Heart right ventricle (tissue), 16 donors: ENCODE measurements around the gene INO80C. TPM values are rescaled to one million over a fixed set of nuclear protein-coding genes. Genes with fewer than 3 reads are reported as not detected.

Experiments used
- ATAC-seq, 8 donors: fragments of 200-7000 bp; cut with Tn5 transposase; one replicate each; pipeline ENCODE4 v1.9.1; 2020; ENCODE audit warnings: mild to moderate bottlenecking in 8 of 8, moderate library complexity in 8 of 8, moderate number of reproducible peaks in 1 of 8
- DNase-seq, 2 donors: peaks; one replicate each; pipeline ENCODE4 v3.0.0-alpha.2; 2020
- H3K27ac ChIP-seq, 10 donors: fragments of 200-600 bp; sonication (generic) in 2 of 10; one replicate each; pipeline versions ENCODE4 v1.5.0 to v1.8.0; 2020 to 2022; ENCODE audit warnings: mild to moderate bottlenecking in 3 of 10
- H3K27me3 ChIP-seq, 7 donors: fragments of 200-600 bp; one replicate each; pipeline ENCODE4 v1.8.0; 2021 to 2022; ENCODE audit warnings: mild to moderate bottlenecking in 2 of 7
- H3K36me3 ChIP-seq, 9 donors: fragments of 200-600 bp; sonication (generic) in 1 of 9; one replicate each; pipeline versions ENCODE4 v1.5.0 to v1.8.0; 2020 to 2022; ENCODE audit warnings: mild to moderate bottlenecking in 2 of 9
- H3K4me1 ChIP-seq, 9 donors: fragments of 200-600 bp; sonication (generic) in 1 of 9; one replicate each; pipeline versions ENCODE4 v1.5.0 to v1.8.0; 2020 to 2022; ENCODE audit warnings: mild to moderate bottlenecking in 4 of 9
- H3K4me3 ChIP-seq, 10 donors: fragments of 200-600 bp; sonication (generic) in 2 of 10; one replicate each; pipeline versions ENCODE4 v1.5.0 to v1.8.0; 2020 to 2022; ENCODE audit warnings: mild to moderate bottlenecking in 7 of 10, moderate library complexity in 2 of 10
- H3K9me3 ChIP-seq, 11 donors: fragments of 200-600 bp in 10 of 11; sonication (generic) in 2 of 11; one replicate each; pipeline versions ENCODE4 v1.5.0 to v1.8.0; 2013 to 2022; ENCODE audit warnings: mild to moderate bottlenecking in 2 of 11, control low read depth in 1 of 11, moderate library complexity in 1 of 11
- CTCF ChIP-seq, 9 donors: fragments of 200-600 bp; sonication (generic) in 2 of 9; IDR thresholded peaks; one replicate each; pipeline versions ENCODE4 v1.5.0 to v1.8.0; 2021 to 2022; ENCODE audit warnings: antibody characterized with exemption in 9 of 9, mild to moderate bottlenecking in 5 of 9, moderate library complexity in 1 of 9
- WGBS, 2 donors: extraction: QIAGEN DNeasy Blood & Tissue Kit; methylation state at CpG; one replicate each; pipeline ENCODE4 v1.1.7; 2013; ENCODE audit warnings: inconsistent platforms in 1 of 2; 5-methylcytosine and 5-hydroxymethylcytosine counted together
- intact Hi-C, 10 donors: fragments of 100-400 bp; cut with DNase I; formaldehyde crosslinking; loops; one replicate each; pipeline versions ENCODE4 v1.11.1 to v1.14.2; 2022
- polyA plus RNA-seq, 2 donors: library from polyadenylated mRNA; stranded (reverse); fragments of 200-250 nt; gene quantifications; one replicate each; pipeline ENCODE4 v1.2.3, GENCODE V29; 2013
- total RNA-seq, 10 donors: library from RNA; stranded (reverse); fragmentation: NEBNext Ultra II Directional in 3 of 10; extraction: Animal tissue kit (Norgen Biotek cat#: 25700) in 3 of 10; gene quantifications; one replicate each; pipeline versions ENCODE4 v1.2.1 to v1.2.4, GENCODE V29; 2021 to 2023
- donor health status: Arrhythmogenic right ventricular cardiomyopathy.
- donor health status: ischemic (EF 13 %, LVEDD 7.1; RV severe dilation, severe dysfunction).
- donor health status: healthy with polysubstance abuse.
- donor health status: DM: no; HTN: yes; CAD: no.
- donor health status: DM: no; HTN: no; CAD: no.
- donor health status: ischemic (EF 25% LVEDD 6.9; RV normal size, moderate dysfunction).
- donor health status: ischemic (EF 25% LVEDD 5.7; RV mildly dilated, moderate dysfunction).
- donor health status: healthy.
- donor health status: DM: yes; HTN: yes; CAD: no.
- donor health status: Ischemic cardiomyopathy.
- donor health status: ischemic (EF 35%, LVEDD 5.7; RV mildly dilated, moderate dysfunction).
- donor health status: nonischemic (EF 11% LVEDD 7.7; RV severe dilation, severe dysfunction).
- donor health status: DM: yes; HTN: yes; CAD: no.
- donor health status: PGD.
- donor health status: ischemic (EF 29% LVEDD 5.4; RV normal size, mild dysfunction).
- donor health status: nonischemic (EF 23%, LVEDD 6.1; RV moderate dilation, normal function).

The INO80C gene
- total and polyA plus RNA-seq, 12 donors: 17.3 to 28.4 (median 25.2) TPM

GRCh38 chr18:35473562-35473961 lies 24.2 kb downstream of the INO80C start:
- no peak overlapping the region for H3K27ac ChIP-seq
- H3K4me3 ChIP-seq: no peak overlapping the region
- H3K4me1 ChIP-seq: peaks cover 0 to 16% (median 0%) of the 10 kb centered on the region in 9 donors
- intact Hi-C loops: no loop called here
- ATAC-seq (no peak), DNase-seq (no peak)
- H3K36me3 ChIP-seq: peaks cover 0 to 31% (median 8%) of the 10 kb centered on the region in 9 donors
- no peak for TF ChIP-seq CTCF (IDR thresholded peaks at IDR 0.05)
- 97 to 100% methylated on average over 1 of the region's 1 CpG for WGBS, 2 donors
- H3K27me3 ChIP-seq: no peaks in the 10 kb centered on the region
- H3K9me3 ChIP-seq: no peaks in the 10 kb centered on the region

GRCh38 chr18:35470435-35470834 lies 27.3 kb downstream of the INO80C start:
- intact Hi-C loops: no loop called here
- Histone ChIP-seq H3K4me1 (peaks cover 0 to 29% (median 9%) of the 10 kb centered on the region in 9 donors), H3K4me3 (no peak overlapping the region), H3K36me3 (peaks cover 0 to 21% (median 12%) of the 10 kb centered on the region in 9 donors), H3K9me3 (no peaks in the 10 kb centered on the region), H3K27me3 (no peaks in the 10 kb centered on the region), H3K27ac (no peak overlapping the region)
- TF ChIP-seq CTCF (IDR thresholded peaks at IDR 0.05): no peak
- DNase-seq (no peak), ATAC-seq (no peak)
- WGBS, 2 donors: 82 to 87% methylated on average over 6 of the region's 6 CpGs

GRCh38 chr18:35469725-35470124 lies 28.0 kb downstream of the INO80C start:
- Histone ChIP-seq H3K36me3 (peaks cover 0 to 21% (median 5%) of the 10 kb centered on the region in 9 donors), H3K4me3 (no peak overlapping the region), H3K27me3 (no peaks in the 10 kb centered on the region), H3K27ac (no peak overlapping the region), H3K4me1 (peaks cover 0 to 30% (median 9%) of the 10 kb centered on the region in 9 donors), H3K9me3 (no peaks in the 10 kb centered on the region)
- DNase-seq (no peak), ATAC-seq (no peak)
- intact Hi-C loops: loop anchor here in 1 of 10 donors (2.0 kb wide), 1 partner anchor 23 kb away; no protein-coding TSS in a partner anchor
- no peak for TF ChIP-seq CTCF (IDR thresholded peaks at IDR 0.05)
- WGBS, 2 donors: 90 to 91% methylated on average over 3 of the region's 3 CpGs

GRCh38 chr18:35468711-35469110 lies 29.0 kb downstream of the INO80C start:
- DNase-seq: no peak

More at GRCh38 chr18:35468711-35469110, 29.0 kb downstream of the INO80C start:
- Histone ChIP-seq H3K27me3 (no peaks in the 10 kb centered on the region), H3K36me3 (peaks cover 0 to 17% (median 0%) of the 10 kb centered on the region in 9 donors), H3K4me3 (no peak overlapping the region), H3K9me3 (no peaks in the 10 kb centered on the region), H3K27ac (peak overlapping the region in 1 of 10 donors; percentile 72), H3K4me1 (peaks cover 0 to 38% (median 10%) of the 10 kb centered on the region in 9 donors)
- ATAC-seq: no peak
- 93% methylated on average over 2 of the region's 2 CpGs for WGBS, 2 donors
- intact Hi-C loops: loop anchor here in 1 of 10 donors (2.0 kb wide), 1 partner anchor 24 kb away; no protein-coding TSS in a partner anchor
- no peak for TF ChIP-seq CTCF (IDR thresholded peaks at IDR 0.05)
